ENCODE measurements around the gene RET.

DNA sequence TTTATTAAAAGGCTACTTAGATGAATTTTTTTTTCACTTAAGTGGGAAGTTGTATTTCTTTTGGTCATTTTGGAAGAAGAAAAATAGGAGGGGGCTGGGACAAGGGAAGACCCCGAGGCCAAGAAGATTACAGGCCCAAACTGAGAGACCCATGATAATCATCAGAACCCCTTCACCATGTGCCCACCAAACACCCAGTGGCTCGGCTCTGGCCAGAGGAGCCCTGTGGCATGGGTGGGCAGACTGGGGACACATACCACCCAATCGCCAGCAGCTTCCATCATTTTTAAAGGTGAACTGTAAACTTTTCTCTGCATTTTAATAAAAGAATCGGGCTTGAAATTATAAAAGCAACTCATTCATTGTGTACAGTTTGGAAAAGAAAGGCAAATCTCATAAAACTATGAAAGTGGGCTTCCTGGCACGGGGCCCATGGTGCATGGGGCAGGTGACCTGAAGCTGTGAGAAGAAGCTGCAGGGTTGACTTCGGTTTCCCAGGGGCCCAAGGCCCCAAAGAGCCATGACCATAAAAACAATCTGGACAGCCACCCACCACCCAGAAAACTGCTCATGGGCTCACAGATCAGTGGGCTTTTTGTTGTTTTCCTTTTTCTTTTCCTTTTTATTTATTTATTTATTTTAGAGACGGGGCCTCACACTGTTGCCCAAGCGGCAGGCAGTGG lies 29.4 kb upstream of the RET start:
- TF ChIP-seq CTCF (IDR thresholded peaks at IDR 0.05) (no peak), POLR2A (IDR thresholded peaks at IDR 0.05) (no peak)
